GM21723 (cell line): ENCODE results near the gene DPF1.

ENCODE experiments used
- ATAC-seq: cut with Tn5 transposase; IDR thresholded peaks from one replicate; pipeline ENCODE4 v1.9.1; 2021; ENCODE audit warnings: mild to moderate bottlenecking, moderate library complexity; ENCODE audit not compliant: unreplicated experiment

Gene DPF1

GRCh38 chr19:38201731-38202130, 22.3 kb downstream of the DPF1 start:
- no peak for ATAC-seq

- ATAC-seq: no peak
Observed at GRCh38 chr19:38199340-38199739, 24.7 kb downstream of the DPF1 start.

GRCh38 chr19:38197937-38198704, 25.9 kb downstream of the DPF1 start:
- ATAC-seq: no peak

GRCh38 chr19:38196948-38197656, 26.9 kb downstream of the DPF1 start:
- ATAC-seq: no peak

GRCh38 chr19:38196245-38196837, 27.7 kb downstream of the DPF1 start:
- ATAC-seq: no peak

GRCh38 chr19:38195237-38195636, 28.8 kb downstream of the DPF1 start:
- ATAC-seq: no peak

- ATAC-seq: no peak
Observed at GRCh38 chr19:38194061-38194701, 29.8 kb downstream of the DPF1 start.

- ATAC-seq: no peak
Observed at GRCh38 chr19:38193445-38193844, 30.6 kb downstream of the DPF1 start.

- ATAC-seq: no peak
Observed at GRCh38 chr19:38191747-38192146, 32.3 kb downstream of the DPF1 start.

GRCh38 chr19:38190793-38191192, 33.2 kb downstream of the DPF1 start:
- no peak for ATAC-seq

- ATAC-seq: no peak
Observed at GRCh38 chr19:38190061-38190460, 34.0 kb downstream of the DPF1 start.

- ATAC-seq: no peak
Observed at GRCh38 chr19:38185562-38185961, 38.5 kb downstream of the DPF1 start.

- no peak for ATAC-seq
Observed at GRCh38 chr19:38184815-38185214, 39.2 kb downstream of the DPF1 start.

- ATAC-seq: no peak
Observed at GRCh38 chr19:38183251-38183897, 40.6 kb downstream of the DPF1 start.

GRCh38 chr19:38182536-38183210, 41.3 kb downstream of the DPF1 start:
- ATAC-seq: no peak

- ATAC-seq: no peak
Observed at GRCh38 chr19:38180071-38180470, 44.0 kb downstream of the DPF1 start.

- no peak for ATAC-seq
Observed at GRCh38 chr19:38175422-38175821, 48.6 kb downstream of the DPF1 start.

- no peak for ATAC-seq
Observed at GRCh38 chr19:38173291-38174041, 50.6 kb downstream of the DPF1 start.

GRCh38 chr19:38172001-38172400, 52.0 kb downstream of the DPF1 start:
- ATAC-seq: no peak

GRCh38 chr19:38170334-38170733, 53.7 kb downstream of the DPF1 start:
- ATAC-seq: no peak
